Fibroblast of lung (primary cell): ENCODE data around the gene CHKA. TPM values are rescaled to one million over a fixed set of nuclear protein-coding genes. Genes with fewer than 3 reads are reported as not detected.

Experiments used
- DNase-seq, 2 donors: peaks; one replicate each; pipeline versions ENCODE4 v3.0.0 to v3.0.0-alpha.2; 2010; ENCODE audit warnings: low read depth in 2 of 2
- H2AFZ ChIP-seq: 2 replicates; pipeline ENCODE4 v1.5.1; 2012; ENCODE audit warnings: low read length, control low read depth, inconsistent platforms
- H3K27ac ChIP-seq: 2 replicates; pipeline ENCODE4 v1.5.1; 2011; ENCODE audit warnings: low read length, control low read depth; ENCODE audit not compliant: insufficient read depth
- H3K27me3 ChIP-seq: 2 replicates; pipeline ENCODE4 v1.5.1; 2011; ENCODE audit warnings: mild to moderate bottlenecking, low read length; ENCODE audit not compliant: control insufficient read depth, insufficient read depth
- H3K36me3 ChIP-seq: 2 replicates; pipeline ENCODE4 v1.5.1; 2011; ENCODE audit warnings: low read length; ENCODE audit not compliant: control insufficient read depth, insufficient read depth
- H3K4me1 ChIP-seq: 2 replicates; pipeline ENCODE4 v1.5.1; 2011; ENCODE audit warnings: low read length; ENCODE audit not compliant: control insufficient read depth, insufficient read depth; ENCODE audit errors: extremely low read depth
- H3K4me2 ChIP-seq: 2 replicates; pipeline ENCODE4 v1.5.1; 2011; ENCODE audit warnings: low read length, control low read depth; ENCODE audit not compliant: insufficient read depth; ENCODE audit errors: extremely low read depth
- H3K4me3 ChIP-seq, 4 experiments: fragments of 200-600 bp in 1 of 4; sonication (generic) in 1 of 4; replicated peaks in 1 of 4; 2 replicates each; pipeline ENCODE4 v1.5.1; 2011 to 2016; ENCODE audit warnings: low read length in 4 of 4, low read depth in 3 of 4, mild to moderate bottlenecking in 3 of 4, control low read depth in 2 of 4, inconsistent platforms in 1 of 4, mixed read lengths in 1 of 4; ENCODE audit not compliant: insufficient read depth in 1 of 4; ENCODE audit errors: control extremely low read depth in 1 of 4
- H3K79me2 ChIP-seq: 2 replicates; pipeline ENCODE4 v1.5.1; 2012; ENCODE audit warnings: mild to moderate bottlenecking, low read length, inconsistent platforms; ENCODE audit not compliant: control insufficient read depth, insufficient read depth
- H3K9ac ChIP-seq: 2 replicates; pipeline ENCODE4 v1.5.1; 2011; ENCODE audit warnings: mild to moderate bottlenecking, low read length, control low read depth; ENCODE audit not compliant: insufficient read depth
- H3K9me3 ChIP-seq: 2 replicates; pipeline ENCODE4 v1.5.1; 2012; ENCODE audit warnings: low read depth, low read length; ENCODE audit not compliant: control insufficient read depth, insufficient read depth
- H4K20me1 ChIP-seq: 2 replicates; pipeline ENCODE4 v1.5.1; 2011; ENCODE audit warnings: low read length; ENCODE audit not compliant: control insufficient read depth, insufficient read depth; ENCODE audit errors: extremely low read depth
- CTCF ChIP-seq, 2 donors: IDR thresholded peaks in 1 of 2; conservative IDR thresholded peaks in 1 of 2; 1 replicate in 1 of 2; 2 replicates in 1 of 2; pipeline ENCODE4 v1.5.1; 2011 to 2012; ENCODE audit warnings: low read length in 2 of 2, control low read depth in 1 of 2, inconsistent platforms in 1 of 2, low read depth in 1 of 2, mild to moderate bottlenecking in 1 of 2
- EZH2 ChIP-seq: IDR thresholded peaks from 2 replicates; pipeline ENCODE4 v1.5.1; 2012; ENCODE audit warnings: low read length, control low read depth, mild to moderate bottlenecking; ENCODE audit errors: missing control alignments
- polyA plus RNA-seq, 2 donors: library from polyadenylated mRNA; depleted of rRNA in 1 of 2; stranded (reverse) in 1 of 2; unstranded in 1 of 2; fragments of >200 nt; gene quantifications; 2 replicates each; pipeline ENCODE4 v1.2.1, GENCODE V29; 2011 to 2012; ENCODE audit warnings: missing spikeins in 1 of 2
- total RNA-seq: library from RNA; depleted of rRNA; stranded (reverse); fragments of >200 nt; gene quantifications from 2 replicates; pipeline ENCODE4 v1.2.1, GENCODE V29; 2014

The CHKA gene
- total and polyA plus RNA-seq, 2 donors (not counting 1 experiment from before 2014, with no cell fraction given): 7.2 to 8.4 TPM

GRCh38 chr11:68039526-68040086 lies 81.6 kb downstream of the CHKA start:
- H2AFZ ChIP-seq: no peak overlapping the region
- H3K4me2 ChIP-seq: peak overlapping the region; percentile 80
- peak overlapping the region; percentile 57 to 88 (median 80) for H3K4me3 ChIP-seq
- peak overlapping the region; percentile 81 for H3K27ac ChIP-seq
- H3K27me3 ChIP-seq: no peaks in the 10 kb centered on the region
- no peaks in the 10 kb centered on the region for H4K20me1 ChIP-seq
- H3K9ac ChIP-seq: peak overlapping the region; percentile 79
- no peak for TF ChIP-seq EZH2
- DNase-seq: no peak
- H3K4me1 ChIP-seq: peaks cover 8% of the 10 kb centered on the region
- no peaks in the 10 kb centered on the region for H3K9me3 ChIP-seq
- peaks cover 22% of the 10 kb centered on the region for H3K36me3 ChIP-seq
- peaks cover 26% of the 10 kb centered on the region for H3K79me2 ChIP-seq

- Histone ChIP-seq H4K20me1 (no peaks in the 10 kb centered on the region), H3K4me2 (peak within 1 kb of the TSS; percentile 87), H3K9ac (peak within 1 kb of the TSS; percentile 75), H3K79me2 (peaks cover 26% of the 10 kb centered on the region), H3K27me3 (no peaks in the 10 kb centered on the region), H2AFZ (peak within 1 kb of the TSS; percentile 64), H3K36me3 (peaks cover 16% of the 10 kb centered on the region), H3K4me3 (peak within 1 kb of the TSS; percentile 57 to 88 (median 80)), H3K4me1 (peaks cover 8% of the 10 kb centered on the region), H3K27ac (peak within 1 kb of the TSS; percentile 81), H3K9me3 (no peaks in the 10 kb centered on the region)
- TF ChIP-seq CTCF (conservative IDR thresholded peaks at IDR 0.05 in 1 of 2, IDR thresholded peaks at IDR 0.05 in 1 of 2; ENCODE audit: low read depth in 1 of 2, low read length in 2 of 2): no peak
- peak; percentile 72 to 78 for DNase-seq
These were observed 82.3 kb downstream of the CHKA start, which contains the start of gene TCIRG1 for GRCh38 chr11:68038718-68039525. Gene TCIRG1, plus strand, starts transcription at chr11:68039025. Its CDS starts 2,247 bp downstream, at chr11:68041272.

- peak overlapping the region; percentile 64 for H2AFZ ChIP-seq
- H3K79me2 ChIP-seq: peaks cover 26% of the 10 kb centered on the region
- peak overlapping the region; percentile 75 for H3K9ac ChIP-seq
These were observed 82.9 kb downstream of the CHKA start for GRCh38 chr11:68038226-68038717.

More at GRCh38 chr11:68038226-68038717, 82.9 kb downstream of the CHKA start:
- Histone ChIP-seq H3K4me2 (peak overlapping the region; percentile 87), H3K4me1 (peaks cover 8% of the 10 kb centered on the region), H3K36me3 (peaks cover 16% of the 10 kb centered on the region), H4K20me1 (no peaks in the 10 kb centered on the region), H3K9me3 (no peaks in the 10 kb centered on the region), H3K27ac (peak overlapping the region; percentile 81), H3K4me3 (peak overlapping the region; percentile 50 to 88 (median 80)), H3K27me3 (no peaks in the 10 kb centered on the region)
- DNase-seq: no peak
- no peak for TF ChIP-seq CTCF (conservative IDR thresholded peaks at IDR 0.05 in 1 of 2, IDR thresholded peaks at IDR 0.05 in 1 of 2; ENCODE audit: low read depth in 1 of 2, low read length in 2 of 2)
- no peak for TF ChIP-seq EZH2
